HCT116 (cell line): ENCODE data around the gene SEC61A1. TPM values are rescaled to one million over a fixed set of nuclear protein-coding genes. Genes with fewer than 3 reads are reported as not detected.

Experiments used
- ATAC-seq: fragments of 200-7000 bp; cut with Tn5 transposase; 2 replicates; pipeline ENCODE4 v1.9.1; 2020; ENCODE audit warnings: mild to moderate bottlenecking, moderate library complexity
- BruUV-seq: library from RNA; stranded (reverse); fragments of 400-500 nt; replicated peaks from 2 replicates; lab custom pipeline; 2021; lab: Mats Ljungman, UMichigan
- CTCF ChIA-PET: fragments of 300-600 bp; sonication (Branson Sonifier 250); formaldehyde crosslinking; loops from one replicate; lab custom pipeline; 2021; ENCODE audit warnings: antibody characterized with exemption; lab: Charles Lee
- POLR2A ChIA-PET: fragments of 300-600, 350-600 bp; sonication (Branson Sonifier 250); formaldehyde crosslinking; loops from one replicate; lab custom pipeline; 2021; ENCODE audit warnings: antibody characterized with exemption; lab: Charles Lee
- RAD21 ChIA-PET, 2 experiments: fragments of 300-600 bp; sonication (Branson Sonifier 250); formaldehyde crosslinking; loops; one replicate each; lab custom pipeline; 2023; ENCODE audit warnings: low total read pairs in 2 of 2; ENCODE audit not compliant: uncharacterized antibody in 2 of 2, unreplicated experiment in 2 of 2, low non-redundant PET in 1 of 2; lab: Charles Lee
- DNase-seq: peaks from one replicate; pipeline ENCODE4 v3.0.0-alpha.2; 2010; ENCODE audit warnings: low read depth, low spot score
- H2AFZ ChIP-seq: fragments of 200-600 bp; shearing (Covaris generic), sonication (generic); 2 replicates; pipeline ENCODE4 v1.6.1; 2017; ENCODE audit warnings: low read depth, mixed run types, mixed read lengths, antibody characterized with exemption, low read length; ENCODE audit not compliant: poor library complexity, severe bottlenecking
- H3K27ac ChIP-seq: 2 replicates; pipeline ENCODE4 v1.5.1; 2012; ENCODE audit warnings: low read depth, low read length
- H3K27me3 ChIP-seq: fragments of 200-600 bp; sonication (generic); 2 replicates; pipeline ENCODE4 v1.6.1; 2016; ENCODE audit warnings: mixed run types, low read length, mixed read lengths; ENCODE audit not compliant: insufficient read depth
- H3K36me3 ChIP-seq, 2 experiments: fragments of 200-500 bp in 1 of 2; fragments of 200-600 bp in 1 of 2; sonication (Bioruptor generic) in 1 of 2; sonication (generic) in 1 of 2; 2 replicates each; pipeline versions ENCODE4 v1.5.1 to v1.6.1; 2014 to 2016; ENCODE audit warnings: low read length in 2 of 2, inconsistent platforms in 1 of 2, mixed read lengths in 1 of 2, mixed run types in 1 of 2; ENCODE audit not compliant: insufficient read depth in 2 of 2, control insufficient read depth in 1 of 2
- H3K4me1 ChIP-seq, 2 experiments: fragments of 200-600 bp in 1 of 2; sonication (generic) in 1 of 2; 2 replicates each; pipeline versions ENCODE4 v1.5.1 to v1.6.1; 2012 to 2017; ENCODE audit warnings: low read length in 2 of 2, inconsistent platforms in 1 of 2, mild to moderate bottlenecking in 1 of 2, mixed read lengths in 1 of 2, mixed run types in 1 of 2, moderate library complexity in 1 of 2; ENCODE audit not compliant: insufficient read depth in 2 of 2, control insufficient read depth in 1 of 2
- H3K4me2 ChIP-seq: fragments of 200-600 bp; sonication (generic); 2 replicates; pipeline ENCODE4 v1.6.1; 2017; ENCODE audit warnings: mixed run types, low read length, mixed read lengths
- H3K4me3 ChIP-seq, 2 experiments: fragments of 200-600 bp in 1 of 2; sonication (generic) in 1 of 2; replicated peaks in 1 of 2; 2 replicates each; pipeline ENCODE4 v1.5.1; 2011 to 2016; ENCODE audit warnings: low read length in 2 of 2, control low read depth in 1 of 2, low read depth in 1 of 2, mild to moderate bottlenecking in 1 of 2, mixed read lengths in 1 of 2, mixed run types in 1 of 2
- H3K79me2 ChIP-seq: fragments of 200-600 bp; sonication (generic); 2 replicates; pipeline ENCODE4 v1.6.1; 2017; ENCODE audit warnings: mild to moderate bottlenecking, mixed run types, low read length, moderate library complexity, mixed read lengths; ENCODE audit not compliant: insufficient read depth
- H3K9ac ChIP-seq: fragments of 200-600 bp; sonication (generic); 2 replicates; pipeline ENCODE4 v1.6.1; 2016; ENCODE audit warnings: low read length, mixed read lengths
- H3K9me2 ChIP-seq: fragments of 200-600 bp; sonication (generic), shearing (Covaris generic); 2 replicates; pipeline ENCODE4 v1.6.1; 2017; ENCODE audit warnings: mixed run types, mild to moderate bottlenecking, moderate library complexity; ENCODE audit not compliant: insufficient read depth
- H3K9me3 ChIP-seq, 2 experiments: fragments of 200-500 bp in 1 of 2; fragments of 200-600 bp in 1 of 2; sonication (Bioruptor generic) in 1 of 2; sonication (generic) in 1 of 2; 2 replicates each; pipeline ENCODE4 v1.6.1; 2014 to 2017; ENCODE audit warnings: low read length in 2 of 2, mixed read lengths in 2 of 2, inconsistent platforms in 1 of 2, low read depth in 1 of 2, mild to moderate bottlenecking in 1 of 2, mixed run types in 1 of 2, moderate library complexity in 1 of 2; ENCODE audit not compliant: control insufficient read depth in 1 of 2, insufficient read depth in 1 of 2
- H4K20me1 ChIP-seq: fragments of 200-600 bp; sonication (generic), shearing (Covaris generic); 2 replicates; pipeline ENCODE4 v1.6.1; 2017; ENCODE audit warnings: mixed run types, mild to moderate bottlenecking, moderate library complexity; ENCODE audit not compliant: insufficient read depth
- ATF3 ChIP-seq: IDR thresholded peaks from 2 replicates; pipeline ENCODE4 v1.6.1; 2012
- CEBPB ChIP-seq: IDR thresholded peaks from 2 replicates; pipeline ENCODE4 v1.6.1; 2012; ENCODE audit warnings: low read depth
- CTCF ChIP-seq, 3 experiments: fragments of 200-600 bp in 1 of 3; sonication (generic) in 1 of 3; IDR thresholded peaks in 2 of 3; conservative IDR thresholded peaks in 1 of 3; 2 replicates each; pipeline ENCODE4 v1.5.1; 2012 to 2017; ENCODE audit warnings: low read depth in 2 of 3, low read length in 2 of 3, antibody characterized with exemption in 1 of 3, borderline replicate concordance in 1 of 3, control low read depth in 1 of 3, mild to moderate bottlenecking in 1 of 3, mixed read lengths in 1 of 3, mixed run types in 1 of 3, moderate library complexity in 1 of 3; ENCODE audit not compliant: insufficient read depth in 1 of 3
- EGR1 ChIP-seq: IDR thresholded peaks from 2 replicates; pipeline ENCODE4 v1.6.1; 2012; ENCODE audit warnings: low read depth
- ELF1 ChIP-seq: IDR thresholded peaks from 2 replicates; pipeline ENCODE4 v1.6.1; 2012; ENCODE audit warnings: low read depth, borderline replicate concordance
- EZH2phosphoT487 ChIP-seq: fragments of 200-600 bp; IDR thresholded peaks from 2 replicates; pipeline ENCODE4 v1.6.1; 2018; ENCODE audit warnings: antibody characterized with exemption, borderline replicate concordance
- FOSL1 ChIP-seq: IDR thresholded peaks from 2 replicates; pipeline ENCODE4 v1.6.1; 2012; ENCODE audit warnings: low read depth
- MAX ChIP-seq: IDR thresholded peaks from 2 replicates; pipeline ENCODE4 v1.6.1; 2012
- POLR2A ChIP-seq: IDR thresholded peaks from 2 replicates; pipeline ENCODE4 v1.7.0; 2011; ENCODE audit warnings: borderline replicate concordance; ENCODE audit not compliant: insufficient read depth, insufficient read length; ENCODE audit errors: extremely low read depth
- POLR2AphosphoS5 ChIP-seq: IDR thresholded peaks from 2 replicates; pipeline ENCODE4 v1.6.1; 2011; ENCODE audit warnings: mild to moderate bottlenecking, low read depth, low read length, moderate library complexity
- RAD21 ChIP-seq: IDR thresholded peaks from 2 replicates; pipeline ENCODE4 v1.6.1; 2012; ENCODE audit warnings: low read depth, mild to moderate bottlenecking
- SIN3A ChIP-seq: IDR thresholded peaks from 2 replicates; pipeline ENCODE4 v1.6.1; 2012; ENCODE audit warnings: low read depth
- SP1 ChIP-seq: IDR thresholded peaks from 2 replicates; pipeline ENCODE4 v1.6.1; 2012; ENCODE audit warnings: low read depth
- SRF ChIP-seq: IDR thresholded peaks from 2 replicates; pipeline ENCODE4 v1.6.1; 2012; ENCODE audit warnings: low read depth
- TCF7L2 ChIP-seq: IDR thresholded peaks from 2 replicates; pipeline ENCODE4 v1.7.0; 2011; ENCODE audit warnings: borderline replicate concordance, inconsistent platforms; ENCODE audit not compliant: insufficient read depth, insufficient read length; ENCODE audit errors: extremely low read depth
- YY1 ChIP-seq: IDR thresholded peaks from 2 replicates; pipeline ENCODE4 v1.6.1; 2011; ENCODE audit warnings: low read length, low read depth, moderate library complexity, mild to moderate bottlenecking; ENCODE audit not compliant: insufficient replicate concordance; ENCODE audit errors: extremely low read depth
- ZBTB33 ChIP-seq: IDR thresholded peaks from 2 replicates; pipeline ENCODE4 v1.6.1; 2011; ENCODE audit warnings: mild to moderate bottlenecking, low read length, moderate library complexity; ENCODE audit not compliant: insufficient replicate concordance; ENCODE audit errors: extremely low read depth
- intact Hi-C: fragments of 100-400 bp; cut with micrococcal nuclease; formaldehyde crosslinking; loops from 2 replicates; pipeline ENCODE4 v1.10.0; 2022
- total RNA-seq: library from RNA; stranded (reverse); gene quantifications from one replicate; pipeline ENCODE4 v1.2.1, GENCODE V29; 2021; ENCODE audit not compliant: unreplicated experiment

Gene SEC61A1
- total RNA-seq, 1 experiment from 2014 or later, result 176 TPM

- no peak for TF ChIP-seq SIN3A
- TF ChIP-seq SRF, result no peak
- no peak for TF ChIP-seq SP1
- TF ChIP-seq TCF7L2, result no peak
- no peak for TF ChIP-seq EZH2phosphoT487
- TF ChIP-seq POLR2A, result no peak
- TF ChIP-seq ELF1, result no peak
- TF ChIP-seq ATF3, result no peak
- no peak for TF ChIP-seq EGR1
- TF ChIP-seq RAD21, result no peak
- TF ChIP-seq CEBPB, result no peak
- no peak for TF ChIP-seq CTCF (IDR thresholded peaks at IDR 0.05 in 2 of 3, conservative IDR thresholded peaks at IDR 0.05 in 1 of 3; ENCODE audit: borderline replicate concordance in 1 of 3, insufficient read depth in 1 of 3, low read depth in 2 of 3, low read length in 2 of 3)
- no peak for TF ChIP-seq POLR2AphosphoS5
- no peak for TF ChIP-seq MAX
- no peak for TF ChIP-seq ZBTB33
- TF ChIP-seq FOSL1, result no peak
- no peak for TF ChIP-seq YY1
- no peak overlapping the region for H3K9ac ChIP-seq
- ATAC-seq (no peak), DNase-seq (no peak)
- no peak overlapping the region for H2AFZ ChIP-seq
- intact Hi-C loops, result no loop called here
- CTCF ChIA-PET, result no interaction called here
- H3K36me3 ChIP-seq, result no peaks in the 10 kb centered on the region
- no peak overlapping the region for H3K27ac ChIP-seq
- no peaks in the 10 kb centered on the region for H4K20me1 ChIP-seq
- no peaks in the 10 kb centered on the region for H3K79me2 ChIP-seq
- RAD21 ChIA-PET, result no interaction called here
- H3K4me3 ChIP-seq, result no peak overlapping the region
- H3K27me3 ChIP-seq, result no peaks in the 10 kb centered on the region
- POLR2A ChIA-PET, result no interaction called here
- no TSS peak for BruUV-seq
- H3K4me2 ChIP-seq, result no peak overlapping the region
- H3K9me2 ChIP-seq, result no peaks in the 10 kb centered on the region
- H3K9me3 ChIP-seq, result peaks cover 0 to 5% of the 10 kb centered on the region in 2 experiments; a peak in 1 of 4 replicates
- peaks cover 4 to 9% of the 10 kb centered on the region in 2 experiments; a peak in 3 of 4 replicates for H3K4me1 ChIP-seq
These were observed 37.7 kb upstream of the SEC61A1 start for GRCh38 chr3:128014548-128014947.
